ENCODE results near the gene CLGN.

CLGN gene

GRCh38 chr4:140373328-140374129, 53.9 kb downstream of the CLGN start, which contains the start of gene SCOC:
Gene SCOC (plus strand): TSS chr4:140373646. CDS start chr4:140379171, 5,525 bp downstream.
- TF ChIP-seq CTCF (IDR thresholded peaks at IDR 0.05; ENCODE audit: low read depth, low read length) = no peak
- peak; percentile 97 for DNase-seq (ENCODE audit: extremely low read depth, low read depth)

- no peak for DNase-seq (ENCODE audit: extremely low read depth, low read depth)
- no peak for TF ChIP-seq CTCF (IDR thresholded peaks at IDR 0.05; ENCODE audit: low read depth, low read length)
Observed at GRCh38 chr4:140372751-140373327, 54.6 kb downstream of the CLGN start.

- no peak for TF ChIP-seq CTCF (IDR thresholded peaks at IDR 0.05; ENCODE audit: low read depth, low read length)
- DNase-seq (ENCODE audit: extremely low read depth, low read depth) = no peak
Observed at GRCh38 chr4:140368686-140369085, 58.8 kb downstream of the CLGN start.

GRCh38 chr4:140367738-140368137, 59.7 kb downstream of the CLGN start:
- no peak for DNase-seq (ENCODE audit: extremely low read depth, low read depth)
- TF ChIP-seq CTCF (IDR thresholded peaks at IDR 0.05; ENCODE audit: low read depth, low read length) = no peak

GRCh38 chr4:140363558-140363957, 63.9 kb downstream of the CLGN start:
- DNase-seq (ENCODE audit: extremely low read depth, low read depth) = no peak
- TF ChIP-seq CTCF (IDR thresholded peaks at IDR 0.05; ENCODE audit: low read depth, low read length) = no peak

GRCh38 chr4:140363051-140363450, 64.4 kb downstream of the CLGN start:
- no peak for DNase-seq (ENCODE audit: extremely low read depth, low read depth)
- TF ChIP-seq CTCF (IDR thresholded peaks at IDR 0.05; ENCODE audit: low read depth, low read length) = no peak

- no peak for DNase-seq (ENCODE audit: extremely low read depth, low read depth)
- no peak for TF ChIP-seq CTCF (IDR thresholded peaks at IDR 0.05; ENCODE audit: low read depth, low read length)
Observed at GRCh38 chr4:140361099-140361498, 66.3 kb downstream of the CLGN start.
